DLD1 (cell line): ENCODE results near the gene ST7.

Experiments used
- in situ Hi-C: cut with HindIII; loops from 2 replicates; pipeline ENCODE4 v1.10.0; 2017; ENCODE audit warnings: low sequenced_read_pairs

The ST7 gene

DNA sequence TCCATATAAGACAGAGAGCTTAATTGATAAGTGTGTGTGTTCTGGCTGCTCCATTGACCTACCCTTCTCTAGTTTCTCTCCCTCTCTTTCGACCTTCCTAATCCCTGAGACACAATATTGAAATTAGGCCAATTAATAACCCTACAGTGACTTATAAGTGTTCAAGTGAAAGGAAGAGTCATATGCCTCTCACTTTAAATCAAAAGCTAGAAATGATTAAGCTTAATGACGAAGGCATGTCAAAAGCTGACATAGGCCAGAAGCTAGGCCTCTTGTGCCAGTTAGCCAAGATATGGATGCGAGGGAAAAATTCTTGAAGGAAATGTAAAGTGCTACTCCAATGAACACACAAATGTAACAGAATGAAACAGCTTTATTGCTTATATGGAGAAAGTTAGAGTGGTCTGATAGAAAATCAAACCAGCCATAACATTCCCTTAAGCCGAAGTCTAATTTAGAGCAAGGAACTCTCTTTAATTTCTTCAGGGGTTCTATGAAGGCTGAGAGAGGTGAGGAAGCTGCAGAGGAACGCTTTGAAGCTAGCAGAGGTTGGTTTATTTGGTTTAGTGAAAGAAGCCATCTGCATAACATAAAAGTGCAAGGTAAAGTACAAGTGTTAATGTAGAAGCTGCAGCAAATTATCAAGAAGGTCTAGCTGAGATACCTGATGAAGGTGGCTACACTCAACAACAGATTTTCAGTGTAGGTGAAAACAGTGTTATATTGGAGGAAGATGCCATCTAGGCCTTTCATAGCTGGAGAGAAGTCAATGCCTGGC, 53.8 kb downstream of the ST7 start:
- in situ Hi-C loops: no loop called here

DNA sequence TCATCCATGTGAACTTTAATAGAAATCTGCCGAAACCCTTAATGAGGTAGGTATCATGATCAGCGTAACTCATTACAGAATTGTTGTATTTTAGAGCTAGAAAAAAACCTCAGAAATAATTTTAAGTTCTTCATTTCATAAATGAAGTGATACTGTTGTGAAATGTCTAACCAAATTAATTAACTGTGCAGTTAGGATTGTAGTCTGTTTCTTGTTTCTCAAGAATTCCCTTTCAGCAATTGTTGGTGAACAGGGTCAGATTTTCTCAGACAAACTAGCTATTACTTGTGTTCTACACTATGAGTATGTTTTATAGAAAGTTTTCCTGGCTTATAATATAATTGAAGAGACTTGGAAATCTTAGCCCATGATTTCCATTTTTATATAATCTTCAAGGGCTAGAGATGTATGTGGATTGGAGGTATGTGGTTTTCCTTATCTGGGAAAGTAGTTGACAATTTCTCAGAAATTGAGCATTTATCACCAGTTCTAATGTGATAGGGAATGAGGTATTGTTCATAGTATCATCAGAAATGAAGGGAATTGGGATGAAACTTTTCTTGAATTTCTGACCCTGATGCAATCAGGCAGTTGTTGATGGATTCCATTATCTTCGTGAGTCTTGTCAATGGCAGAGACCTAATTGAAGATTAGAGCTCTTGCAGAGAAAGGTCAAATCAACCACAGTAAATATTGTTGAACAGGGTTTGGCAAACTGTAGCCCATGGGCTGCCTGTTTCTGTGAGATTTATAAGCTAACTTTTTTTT, 55.0 kb downstream of the ST7 start:
- in situ Hi-C loops: no loop called here

DNA sequence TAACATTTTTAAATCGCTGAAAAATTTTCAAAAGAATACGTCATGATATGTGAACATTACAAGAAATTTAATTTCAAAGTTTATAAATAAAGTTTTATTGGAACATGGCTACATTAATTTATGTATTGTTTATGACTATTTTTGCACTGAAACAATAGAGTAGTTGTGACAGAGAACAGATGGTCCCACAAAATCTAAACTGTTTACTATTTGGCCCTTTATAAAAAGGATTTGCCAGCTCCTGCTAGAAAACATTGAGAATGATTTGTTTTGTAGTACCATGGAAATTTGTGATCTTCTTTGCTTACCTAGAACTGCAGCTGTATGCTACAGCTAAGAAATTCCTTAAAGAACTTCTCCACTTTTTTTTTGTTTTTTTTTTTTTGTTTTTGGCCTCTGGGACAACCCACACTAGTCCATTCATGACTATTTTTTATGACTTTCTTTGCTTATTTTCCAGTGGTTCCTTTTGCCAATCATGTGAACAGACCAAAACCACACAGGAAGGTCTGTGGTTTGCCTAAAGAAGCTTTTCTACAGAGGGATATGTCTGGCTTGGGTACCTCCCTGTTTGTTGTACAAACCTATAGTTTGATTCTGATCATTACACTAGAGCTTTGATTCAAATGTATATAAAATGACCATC, 55.7 kb downstream of the ST7 start:
- in situ Hi-C loops: no loop called here

DNA sequence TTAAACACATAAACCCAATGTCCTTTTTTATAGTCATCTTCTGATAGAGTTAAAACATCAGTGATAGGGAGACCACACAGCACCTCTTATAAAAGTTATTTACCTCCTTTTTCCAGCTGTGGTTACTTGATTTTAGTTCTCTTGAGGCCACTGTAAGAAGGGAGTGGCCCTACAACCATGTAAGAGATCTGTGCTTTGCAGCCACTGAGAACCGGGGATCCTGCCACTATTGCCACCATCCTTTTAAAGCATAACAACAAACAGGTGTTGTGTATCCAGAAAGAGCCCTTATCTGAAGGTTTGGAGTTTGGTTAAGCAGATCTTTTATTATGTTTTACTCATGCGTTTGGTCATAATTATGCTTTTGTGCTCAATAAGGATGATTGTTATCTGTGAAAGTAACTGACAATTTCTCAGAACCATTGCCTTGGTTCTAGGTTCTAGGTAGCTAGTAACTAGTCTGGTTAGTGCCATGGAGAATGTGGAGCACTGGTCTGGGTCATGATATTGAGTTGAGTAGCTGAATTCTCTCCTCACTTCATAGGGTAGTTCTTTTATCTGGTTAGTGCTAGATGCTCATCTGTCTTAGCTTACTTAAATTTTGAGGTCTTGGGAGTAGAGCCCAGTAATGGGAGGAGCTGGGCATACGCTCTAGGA, 56.5 kb downstream of the ST7 start:
- in situ Hi-C loops: no loop called here

DNA sequence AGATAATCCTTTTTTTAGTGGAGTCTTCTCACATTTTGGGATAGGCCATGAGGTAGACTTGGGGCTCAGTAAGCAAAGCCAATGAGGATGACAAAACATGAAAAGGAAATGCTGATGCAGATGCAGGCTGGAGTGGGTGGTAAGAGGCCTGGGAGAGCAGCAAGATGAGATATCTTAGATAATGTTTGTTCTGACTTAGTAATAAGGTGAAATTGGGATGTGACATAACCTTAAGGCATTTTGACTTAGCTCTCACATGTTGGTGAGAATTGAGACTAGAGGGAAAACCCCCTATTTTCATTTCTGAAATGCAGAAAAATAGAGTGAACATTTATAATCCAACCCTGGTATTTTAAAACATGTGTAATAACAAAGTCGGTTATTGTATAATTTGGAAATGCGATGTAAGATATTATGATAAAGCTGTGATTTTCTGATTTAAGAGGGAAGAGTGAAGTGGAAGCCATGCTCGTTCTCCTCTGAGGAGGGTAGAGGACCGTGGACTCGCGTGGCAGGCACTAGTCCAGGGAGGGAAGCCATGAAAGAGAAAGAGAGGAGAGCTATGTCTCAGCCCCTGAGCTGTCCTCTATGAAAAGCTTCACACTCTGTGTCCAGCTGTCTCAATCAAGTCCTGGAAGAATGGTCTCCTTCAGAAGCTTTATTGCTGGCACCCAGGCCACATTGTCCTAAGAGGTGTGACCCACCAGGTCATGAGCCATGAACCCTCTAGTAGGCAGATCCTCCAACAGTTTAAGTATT, 57.3 kb downstream of the ST7 start:
- in situ Hi-C loops: no loop called here

DNA sequence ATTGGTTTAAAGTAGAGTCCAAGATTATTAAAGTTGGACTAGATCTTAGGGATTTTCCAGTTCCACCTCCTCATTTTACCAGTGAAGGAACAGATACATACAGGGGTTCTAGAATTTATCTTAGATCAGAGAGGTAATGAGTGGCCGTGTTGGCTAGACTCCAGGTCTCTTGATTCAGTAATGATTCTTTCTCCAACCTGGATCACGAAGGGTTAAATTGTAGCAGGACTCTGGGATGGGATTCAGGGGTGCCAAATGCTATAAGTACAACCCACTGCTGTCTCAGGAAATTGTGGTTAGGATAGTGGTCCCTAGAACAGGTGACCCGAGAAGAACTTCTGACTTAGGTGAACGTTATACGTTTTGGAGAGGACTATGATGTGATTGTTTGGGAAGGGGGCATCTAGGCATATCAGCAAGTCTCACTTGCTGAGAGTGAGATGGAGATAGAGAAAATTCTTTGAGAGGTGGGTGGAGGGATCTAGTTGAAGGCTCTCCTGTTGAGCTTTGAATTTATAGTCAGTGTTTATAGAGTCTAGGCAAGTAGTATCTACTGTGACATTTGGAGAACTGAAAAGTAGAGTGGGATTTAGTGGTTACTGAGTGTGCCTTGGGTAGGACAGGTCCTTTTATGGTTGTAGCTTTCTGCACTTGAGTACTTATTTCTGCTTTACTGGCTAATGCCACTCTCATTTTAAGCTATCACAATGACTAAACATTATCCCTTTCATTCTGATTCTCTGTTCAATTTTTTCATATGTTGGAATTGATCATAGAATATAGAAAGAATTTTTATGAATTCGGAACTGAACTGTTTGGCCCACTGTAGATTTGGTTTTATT, 58.3 kb downstream of the ST7 start:
- in situ Hi-C loops: no loop called here

DNA sequence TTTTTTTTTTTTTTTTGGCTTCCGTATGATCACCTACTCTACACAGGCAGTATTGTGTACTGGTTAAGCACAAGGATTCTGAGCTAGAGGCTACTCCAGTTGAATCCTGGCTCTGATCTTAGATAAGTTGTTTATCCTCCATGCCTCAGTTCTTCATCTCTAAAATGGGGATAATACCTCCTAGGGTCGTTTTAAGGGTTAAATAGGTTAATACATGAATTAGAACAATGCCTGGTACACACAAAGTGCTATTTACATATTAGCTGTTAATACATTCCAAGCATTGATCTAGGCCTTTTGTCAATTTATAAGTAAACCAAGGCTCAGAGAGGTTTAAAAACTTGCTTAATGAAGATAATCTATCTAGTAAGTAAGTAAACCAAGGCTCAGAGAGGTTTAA, 59.0 kb downstream of the ST7 start:
- in situ Hi-C loops: no loop called here

DNA sequence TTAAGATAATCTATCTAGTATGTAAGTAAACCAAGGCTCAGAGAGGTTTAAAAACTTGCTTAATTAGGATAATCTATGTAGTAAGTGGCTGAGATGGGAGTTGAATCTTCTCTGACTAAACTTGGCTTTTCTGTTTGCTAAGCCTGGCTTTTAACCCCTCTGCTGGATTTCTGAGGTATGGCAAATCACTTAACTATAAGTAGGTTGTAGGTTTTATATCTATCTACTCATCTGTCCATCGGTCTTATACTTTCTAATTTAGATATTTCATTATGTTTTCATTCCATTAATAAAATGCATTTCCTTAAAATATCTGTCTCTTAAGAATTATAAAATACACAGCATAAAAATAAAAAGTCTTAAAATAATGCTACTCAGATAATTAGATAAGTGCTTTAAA, 59.4 kb downstream of the ST7 start:
- in situ Hi-C loops: no loop called here

DNA sequence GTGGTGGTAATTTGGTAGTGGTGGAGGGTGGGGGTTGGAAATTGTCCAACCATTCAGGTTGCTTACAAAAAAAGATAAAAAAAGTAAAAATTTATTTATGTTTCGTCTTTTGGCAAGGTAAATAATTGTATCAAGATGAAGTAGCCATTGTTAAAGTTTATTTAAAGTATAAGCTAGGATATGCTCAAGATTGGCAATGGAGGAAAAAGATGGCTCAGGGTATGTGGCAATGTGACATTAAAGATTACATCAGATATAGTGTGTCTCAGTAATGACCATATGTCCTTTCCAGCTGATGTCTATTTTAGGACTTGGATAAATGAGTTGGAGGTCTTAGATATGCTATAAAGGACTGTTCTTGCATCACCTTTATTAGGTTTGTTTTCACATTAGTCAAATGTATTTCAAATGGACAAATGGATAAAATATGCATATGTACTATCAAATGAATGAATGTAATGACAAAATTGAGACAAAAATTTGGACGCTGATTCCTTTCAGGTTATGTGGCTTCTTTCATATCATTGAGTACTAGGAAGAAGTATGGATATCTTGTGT, 60.9 kb downstream of the ST7 start:
- in situ Hi-C loops: no loop called here

DNA sequence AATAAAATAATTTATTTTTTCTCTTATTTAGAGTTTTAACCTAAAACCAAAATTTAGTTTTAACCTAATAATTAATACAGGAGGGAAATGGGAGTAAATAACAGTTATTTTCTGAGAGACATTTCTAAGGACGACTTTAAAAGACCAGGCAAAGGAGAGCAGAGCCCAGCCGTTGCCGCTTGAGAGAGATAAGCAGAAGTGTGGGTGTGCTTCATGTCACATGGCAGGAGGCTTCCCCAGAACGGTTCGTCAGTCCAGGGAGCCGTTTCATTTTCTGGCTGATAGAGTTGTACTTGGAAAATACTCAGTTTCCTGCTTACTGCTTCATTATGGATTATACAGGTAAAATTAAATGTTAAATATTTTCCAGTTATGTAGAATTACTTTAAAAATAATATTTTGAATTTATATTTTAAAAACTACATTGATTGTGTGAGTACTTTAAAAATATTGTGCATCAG, 61.4 kb downstream of the ST7 start:
- in situ Hi-C loops: no loop called here

DNA sequence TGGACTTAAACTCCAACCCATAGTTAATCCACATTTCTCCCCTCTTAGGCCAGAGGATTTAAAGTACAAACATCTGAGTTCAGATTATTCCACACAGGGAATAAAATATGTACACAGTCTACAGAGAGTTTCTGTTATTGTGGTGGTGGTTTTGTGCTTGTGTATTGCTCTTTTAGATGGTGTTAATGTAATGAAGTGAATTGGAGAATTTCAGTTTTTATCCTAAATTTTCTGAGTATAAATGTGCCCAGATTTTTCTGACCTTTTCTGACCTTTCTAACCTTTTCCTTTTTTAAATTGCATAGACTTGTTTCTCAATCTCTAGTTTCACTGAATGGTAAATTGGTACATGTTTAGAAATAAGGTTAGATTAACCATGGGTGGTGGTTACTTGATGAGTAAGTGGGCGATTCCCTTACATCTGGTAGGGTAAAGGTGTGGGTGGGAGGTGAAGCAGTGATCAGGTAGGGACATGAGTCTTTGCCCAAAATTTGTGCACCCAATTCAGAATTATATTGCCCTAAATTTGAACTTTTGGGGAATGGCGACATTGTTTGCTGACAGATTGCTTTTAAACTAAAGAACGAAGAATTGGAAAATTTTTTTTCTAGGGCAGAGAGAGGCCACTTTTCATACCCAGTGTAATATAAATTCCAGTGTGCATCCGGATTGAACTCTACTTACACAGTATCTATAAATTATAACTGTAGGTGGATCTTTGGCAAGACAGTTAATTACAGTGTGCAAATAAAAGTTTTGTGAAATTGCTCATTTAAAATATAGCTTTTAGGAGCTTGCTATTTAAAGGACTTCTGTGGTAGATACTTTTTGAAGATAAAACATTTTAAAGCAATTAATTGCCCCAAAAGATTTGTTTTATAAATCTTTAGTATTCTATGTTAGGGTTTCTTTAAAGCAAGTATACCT, 62.2 kb downstream of the ST7 start:
- in situ Hi-C loops: no loop called here

DNA sequence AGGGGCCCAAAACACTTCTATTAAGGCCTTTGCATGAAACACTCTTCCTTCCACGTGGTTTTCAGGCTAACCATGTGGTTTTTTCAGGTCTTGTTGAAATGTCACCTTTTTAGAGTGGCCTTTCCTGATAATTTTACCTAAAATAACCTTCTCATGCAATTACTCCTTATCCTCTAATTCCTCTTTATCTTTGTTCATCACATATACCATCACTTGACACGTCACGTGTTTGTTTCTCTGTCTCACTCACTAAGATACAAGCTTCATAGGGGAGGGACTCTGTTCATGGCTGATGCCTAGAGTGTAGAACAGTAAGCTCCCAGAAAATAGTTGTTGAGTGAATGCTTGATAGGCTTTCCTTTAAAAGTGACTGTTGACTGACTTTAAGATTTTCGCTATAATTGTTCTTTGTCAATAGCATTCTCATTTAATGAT, 63.7 kb downstream of the ST7 start:
- in situ Hi-C loops: no loop called here

DNA sequence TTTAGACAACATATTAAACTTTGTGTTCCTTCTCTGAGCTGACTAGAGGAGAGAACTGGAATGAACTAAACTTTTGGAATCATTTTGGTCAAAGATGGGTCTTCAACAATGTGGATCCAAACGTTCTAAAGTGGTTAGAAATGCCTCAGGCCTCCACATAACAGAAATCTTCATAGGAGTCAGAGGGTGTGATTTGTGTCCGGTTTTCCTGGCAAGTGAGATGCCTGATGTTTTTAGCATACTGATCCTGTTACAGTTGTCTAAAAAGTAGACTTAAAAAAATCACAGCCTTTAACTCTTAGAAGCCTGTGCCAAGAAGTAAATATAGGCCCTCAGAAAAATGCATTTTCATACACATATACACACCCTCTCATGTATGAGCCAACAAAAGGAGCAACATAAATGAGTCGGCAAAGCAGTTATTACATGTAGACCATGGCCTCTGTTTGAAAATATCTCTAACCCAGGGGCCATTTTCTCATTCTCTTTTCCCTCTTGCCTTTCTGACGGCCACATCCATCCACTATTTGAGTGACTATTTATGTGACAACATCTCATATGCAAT, 64.5 kb downstream of the ST7 start:
- in situ Hi-C loops: no loop called here

DNA sequence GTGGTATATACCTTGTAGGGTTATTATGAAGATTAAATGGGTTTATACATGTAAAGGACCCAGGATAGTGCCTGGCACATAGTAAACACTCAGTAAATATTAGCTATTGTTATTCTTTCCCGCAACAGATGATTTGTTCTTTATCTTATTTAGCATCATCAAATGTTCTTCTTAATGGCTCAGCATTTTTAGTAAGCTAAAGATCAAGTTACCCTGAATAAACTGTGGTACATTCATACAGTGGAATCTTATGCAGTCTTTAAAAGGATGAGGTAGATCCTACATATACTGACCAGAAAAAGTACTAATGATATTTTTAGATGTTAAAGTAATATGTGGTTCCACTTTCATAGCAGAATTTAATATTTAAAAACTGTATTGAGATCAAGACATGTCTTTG, 65.4 kb downstream of the ST7 start:
- in situ Hi-C loops: no loop called here

DNA sequence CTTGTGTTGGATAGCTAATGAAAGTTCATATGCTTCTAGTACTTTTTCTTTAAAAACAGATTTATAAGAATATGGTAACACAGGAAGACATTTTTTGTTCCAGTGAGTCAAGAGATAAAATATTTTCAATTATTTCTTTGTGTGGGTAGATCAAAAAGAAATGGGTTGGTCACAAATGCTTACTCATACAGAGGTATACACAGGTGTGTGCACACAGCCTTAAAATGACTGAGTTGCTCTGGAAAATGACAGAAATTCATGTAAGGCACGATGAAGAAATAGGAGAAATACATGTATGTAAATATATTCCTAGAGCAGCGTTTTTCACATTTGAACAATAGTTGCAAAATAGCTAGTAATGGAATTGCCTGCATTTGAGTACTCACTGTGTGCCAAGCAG, 66.0 kb downstream of the ST7 start:
- in situ Hi-C loops: no loop called here

DNA sequence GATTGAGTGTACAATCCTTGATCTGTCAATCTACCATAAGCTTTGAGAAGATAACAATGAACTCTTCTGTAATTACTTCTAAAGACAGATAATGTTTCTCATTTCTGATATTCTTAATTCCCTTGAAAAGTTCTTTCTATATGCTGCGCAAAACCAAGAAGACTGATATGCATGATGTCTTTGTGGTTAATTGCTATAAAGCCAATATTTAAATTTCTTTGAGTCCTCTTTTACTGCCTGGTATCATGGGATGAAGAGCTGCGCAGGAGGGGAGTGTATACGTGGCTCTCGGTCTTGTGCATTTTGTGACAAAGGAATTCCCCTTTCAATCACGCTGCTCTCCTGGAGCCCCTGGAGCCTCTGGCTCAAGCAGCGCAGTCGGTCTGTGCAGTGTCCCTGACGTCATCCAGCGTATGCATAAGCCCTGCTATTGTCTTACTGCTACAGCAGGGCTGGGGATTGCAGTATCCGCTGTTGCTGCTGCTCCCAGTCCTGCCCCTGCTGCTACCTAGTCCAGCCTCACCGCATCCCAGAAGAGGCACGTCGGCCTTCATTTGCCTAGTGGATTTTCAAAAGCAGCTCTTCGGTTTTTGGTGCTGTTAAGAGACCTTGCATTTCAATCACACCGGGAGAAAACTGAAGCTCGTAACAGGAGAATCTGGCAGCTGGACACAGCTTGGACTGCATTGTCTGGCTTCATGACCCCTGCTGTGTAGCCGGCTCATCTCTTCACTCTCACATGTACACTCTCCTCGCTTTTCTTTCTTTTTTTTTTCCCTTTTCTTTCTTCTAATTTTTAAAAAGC, 66.7 kb downstream of the ST7 start:
- in situ Hi-C loops: no loop called here

DNA sequence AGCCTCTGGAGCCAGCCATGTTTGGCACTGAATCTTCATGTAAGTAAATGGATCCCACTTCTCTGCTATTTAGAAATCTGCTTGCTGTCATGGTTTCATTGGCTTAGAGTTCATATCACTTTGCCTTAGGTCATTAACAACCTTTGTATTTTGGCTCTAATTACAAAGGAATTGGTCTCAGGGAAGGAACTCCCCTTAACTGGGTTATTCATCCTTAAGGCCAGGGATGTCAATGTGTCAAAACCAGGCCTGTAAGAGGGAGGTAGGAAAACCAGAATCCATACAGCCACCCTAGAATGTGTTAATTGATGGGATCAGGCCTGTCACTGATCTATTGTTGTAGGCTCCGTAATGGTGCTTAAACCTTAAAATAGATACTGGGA, 67.3 kb downstream of the ST7 start:
- in situ Hi-C loops: no loop called here
